Osteocyte (in vitro differentiated cells): Measurements from ENCODE around the gene ALKBH5. TPM values are rescaled to one million over a fixed set of nuclear protein-coding genes. Genes with fewer than 3 reads are reported as not detected.

ENCODE experiments used
- DNase-seq: peaks from one replicate; pipeline ENCODE4 v3.0.0; 2021; ENCODE audit warnings: mixed read lengths; ENCODE audit not compliant: unreplicated experiment; ENCODE audit errors: extremely low spot score
- H3K27ac Mint-ChIP-seq: one replicate; pipeline ENCODE4 v1.8.0; 2021; ENCODE audit warnings: mild to moderate bottlenecking, mixed read lengths; ENCODE audit not compliant: unreplicated experiment
- H3K27me3 Mint-ChIP-seq: one replicate; pipeline ENCODE4 v1.8.0; 2021; ENCODE audit warnings: mixed read lengths; ENCODE audit not compliant: unreplicated experiment
- H3K36me3 Mint-ChIP-seq: one replicate; pipeline ENCODE4 v1.8.0; 2021; ENCODE audit warnings: mixed read lengths; ENCODE audit not compliant: unreplicated experiment
- H3K4me1 Mint-ChIP-seq: one replicate; pipeline ENCODE4 v1.8.0; 2021; ENCODE audit warnings: mixed read lengths; ENCODE audit not compliant: unreplicated experiment
- H3K4me3 Mint-ChIP-seq: one replicate; pipeline ENCODE4 v1.8.0; 2021; ENCODE audit warnings: mild to moderate bottlenecking, moderate library complexity, mixed read lengths; ENCODE audit not compliant: unreplicated experiment
- H3K9me3 Mint-ChIP-seq: one replicate; pipeline ENCODE4 v1.8.0; 2021; ENCODE audit warnings: mixed read lengths; ENCODE audit not compliant: unreplicated experiment
- long read RNA-seq: library from polyadenylated mRNA; unstranded; transcript quantifications from one replicate; pipeline ENCODE4 v2.0.0, GENCODE V29; 2021
- total RNA-seq: library from RNA; stranded (reverse); gene quantifications from 2 replicates; pipeline ENCODE4 v1.2.1, GENCODE V29; 2021
- TF ChIP-seq, protein P1 (sequence below): fragments of 200-600 bp; sonication (generic); IDR thresholded peaks from 2 replicates; pipeline ENCODE4 v1.5.0; 2021; ENCODE audit warnings: antibody characterized with exemption, mild to moderate bottlenecking, moderate library complexity

ALKBH5 gene
- 89.4 and 95.9 TPM in 2 replicates for total RNA-seq
- long read RNA-seq, transcript ALKBH5-201 (4 exons, 2,748 nt), result major isoform, 24 of 51 reads
- long read RNA-seq, transcript ALKBH5-202 (2 exons, 2,146 nt), result minor isoform, 8 of 51 reads
- long read RNA-seq, partial matches to known transcripts, result 18 of 51 reads
- long read RNA-seq, other reads (novel, unspliced or antisense), result 1 of 51 reads

DNA sequence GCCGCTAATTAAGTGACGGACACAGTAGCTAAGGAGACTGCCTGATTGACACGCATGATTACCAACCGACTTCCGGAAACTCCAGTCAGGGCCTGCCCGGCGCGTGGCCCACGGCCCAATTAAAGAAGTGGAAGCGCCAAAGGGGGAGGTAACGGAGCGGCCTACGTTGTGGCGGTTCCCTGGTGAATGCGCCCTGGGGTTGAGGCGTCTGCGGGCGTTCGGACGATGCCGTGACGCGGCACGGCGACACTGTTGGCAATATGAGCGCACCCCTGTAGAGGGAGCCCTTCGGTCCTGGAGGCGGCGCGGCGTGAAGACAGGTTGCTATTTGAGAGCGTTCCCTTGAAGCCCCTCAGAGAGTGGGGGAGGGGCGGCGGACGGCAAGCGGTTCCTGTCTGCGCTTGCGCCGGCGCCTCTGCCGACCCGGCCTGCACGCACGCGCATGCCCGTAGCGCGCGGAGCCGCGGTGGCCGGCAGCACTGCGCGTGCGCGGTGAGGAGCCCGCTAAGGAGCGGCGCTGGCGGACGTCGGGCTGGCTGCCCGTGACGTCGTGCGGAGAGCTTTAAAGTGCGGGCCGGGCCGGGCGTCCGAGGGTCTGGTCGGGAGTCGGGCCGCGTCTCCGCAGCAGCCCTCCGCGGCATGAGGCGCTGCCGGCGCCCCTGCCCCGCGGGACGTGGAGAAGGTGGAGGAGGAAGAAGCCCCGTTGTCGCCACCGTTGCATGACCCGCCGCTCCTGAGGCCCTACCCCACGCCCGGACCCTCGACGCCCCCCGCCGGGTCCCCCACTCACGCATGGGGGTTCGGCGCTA is at the start of gene ALKBH5:
TSS of gene ALKBH5 (plus strand) at position 495 of the 809 bp plus-strand sequence. CDS start 416 bp downstream, outside the sequence.
- Mint-ChIP-seq H3K27ac (peak within 1 kb of the TSS; percentile 99), H3K9me3 (no peaks in the 10 kb centered on the region), H3K4me1 (peaks cover 48% of the 10 kb centered on the region), H3K27me3 (no peaks in the 10 kb centered on the region), H3K4me3 (peak within 1 kb of the TSS; percentile 89), H3K36me3 (peaks cover 12% of the 10 kb centered on the region)
- peak; percentile 99 for DNase-seq
- TF ChIP-seq, protein P1, sequence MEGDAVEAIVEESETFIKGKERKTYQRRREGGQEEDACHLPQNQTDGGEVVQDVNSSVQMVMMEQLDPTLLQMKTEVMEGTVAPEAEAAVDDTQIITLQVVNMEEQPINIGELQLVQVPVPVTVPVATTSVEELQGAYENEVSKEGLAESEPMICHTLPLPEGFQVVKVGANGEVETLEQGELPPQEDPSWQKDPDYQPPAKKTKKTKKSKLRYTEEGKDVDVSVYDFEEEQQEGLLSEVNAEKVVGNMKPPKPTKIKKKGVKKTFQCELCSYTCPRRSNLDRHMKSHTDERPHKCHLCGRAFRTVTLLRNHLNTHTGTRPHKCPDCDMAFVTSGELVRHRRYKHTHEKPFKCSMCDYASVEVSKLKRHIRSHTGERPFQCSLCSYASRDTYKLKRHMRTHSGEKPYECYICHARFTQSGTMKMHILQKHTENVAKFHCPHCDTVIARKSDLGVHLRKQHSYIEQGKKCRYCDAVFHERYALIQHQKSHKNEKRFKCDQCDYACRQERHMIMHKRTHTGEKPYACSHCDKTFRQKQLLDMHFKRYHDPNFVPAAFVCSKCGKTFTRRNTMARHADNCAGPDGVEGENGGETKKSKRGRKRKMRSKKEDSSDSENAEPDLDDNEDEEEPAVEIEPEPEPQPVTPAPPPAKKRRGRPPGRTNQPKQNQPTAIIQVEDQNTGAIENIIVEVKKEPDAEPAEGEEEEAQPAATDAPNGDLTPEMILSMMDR, result peak; percentile 46

DNA sequence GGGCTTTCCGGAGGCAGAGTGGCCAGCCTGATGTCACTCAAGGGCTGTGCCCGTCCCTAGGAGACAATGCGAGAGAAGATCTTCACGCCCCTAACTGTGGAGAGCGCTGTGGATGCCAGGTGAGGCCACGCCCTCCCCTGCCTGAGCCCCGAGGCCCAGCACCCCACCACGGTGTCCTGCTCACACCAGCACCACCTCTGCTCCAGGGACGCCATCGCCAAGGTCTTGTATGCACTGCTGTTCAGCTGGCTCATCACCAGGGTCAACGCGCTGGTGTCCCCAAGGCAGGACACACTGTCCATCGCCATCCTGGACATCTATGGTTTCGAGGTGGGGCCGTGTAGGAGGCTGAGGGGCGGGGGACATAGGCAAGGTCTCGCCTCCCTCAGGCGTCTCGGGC is 47.3 kb upstream of the ALKBH5 start:
- no peak overlapping the region for H3K4me3 Mint-ChIP-seq
- no peaks in the 10 kb centered on the region for H3K36me3 Mint-ChIP-seq
- H3K27ac Mint-ChIP-seq, result no peak overlapping the region
- H3K4me1 Mint-ChIP-seq, result no peaks in the 10 kb centered on the region
- no peaks in the 10 kb centered on the region for H3K9me3 Mint-ChIP-seq
- no peaks in the 10 kb centered on the region for H3K27me3 Mint-ChIP-seq
- TF ChIP-seq, protein P1, result no peak
- DNase-seq, result no peak

GRCh38 chr17:18138065-18138749 is 45.4 kb upstream of the ALKBH5 start:
- TF ChIP-seq, protein P1, result no peak
- H3K36me3 Mint-ChIP-seq, result no peaks in the 10 kb centered on the region
- no peaks in the 10 kb centered on the region for H3K9me3 Mint-ChIP-seq
- no peak overlapping the region for H3K27ac Mint-ChIP-seq
- H3K4me3 Mint-ChIP-seq, result no peak overlapping the region
- no peaks in the 10 kb centered on the region for H3K4me1 Mint-ChIP-seq
- H3K27me3 Mint-ChIP-seq, result no peaks in the 10 kb centered on the region
- DNase-seq, result no peak

- no peaks in the 10 kb centered on the region for H3K27me3 Mint-ChIP-seq
- no peaks in the 10 kb centered on the region for H3K36me3 Mint-ChIP-seq
- H3K4me1 Mint-ChIP-seq, result no peaks in the 10 kb centered on the region
- H3K9me3 Mint-ChIP-seq, result no peaks in the 10 kb centered on the region
- TF ChIP-seq, protein P1, result no peak
- no peak for DNase-seq
- H3K4me3 Mint-ChIP-seq, result no peak overlapping the region
- H3K27ac Mint-ChIP-seq, result no peak overlapping the region
These were observed 44.5 kb upstream of the ALKBH5 start for GRCh38 chr17:18139092-18139491.

DNA sequence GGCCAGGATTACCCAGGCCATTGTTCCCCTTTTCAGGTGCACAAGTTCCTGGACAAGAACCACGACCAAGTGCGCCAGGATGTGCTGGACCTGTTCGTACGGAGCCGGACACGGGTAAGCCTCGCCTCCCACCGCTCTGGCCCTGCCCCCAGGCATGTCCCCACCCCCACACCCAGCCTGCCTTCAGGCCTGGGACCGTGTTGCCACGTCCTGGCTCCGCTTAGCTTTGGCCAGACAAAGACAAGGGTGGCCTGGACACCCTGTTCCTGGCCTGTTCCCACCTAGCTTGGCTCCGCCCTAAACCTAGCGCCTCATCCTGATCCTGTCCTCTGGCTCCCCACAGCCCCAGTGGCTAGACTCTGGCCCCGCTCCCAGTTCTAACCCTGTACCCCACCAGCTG is 44.1 kb upstream of the ALKBH5 start:
- H3K9me3 Mint-ChIP-seq, result no peaks in the 10 kb centered on the region
- no peak overlapping the region for H3K4me3 Mint-ChIP-seq
- H3K4me1 Mint-ChIP-seq, result no peaks in the 10 kb centered on the region
- no peaks in the 10 kb centered on the region for H3K36me3 Mint-ChIP-seq
- TF ChIP-seq, protein P1, result no peak
- H3K27ac Mint-ChIP-seq, result no peak overlapping the region
- no peaks in the 10 kb centered on the region for H3K27me3 Mint-ChIP-seq
- no peak for DNase-seq
